Dendritic cell treated with granulocyte-macrophage colony-stimulating factor and Interleukin-4, amounts not matched to agents 40 ng/mL and 50 ng/mL, for 4 days (primary cell): ENCODE results near the gene OLFM1.

ENCODE experiments used
- H3K27ac Mint-ChIP-seq: one replicate; pipeline ENCODE4 v1.8.0; 2022; ENCODE audit warnings: mild to moderate bottlenecking, mixed read lengths
- H3K27me3 Mint-ChIP-seq: one replicate; pipeline ENCODE4 v1.8.0; 2022; ENCODE audit warnings: mild to moderate bottlenecking, mixed read lengths
- H3K36me3 Mint-ChIP-seq: one replicate; pipeline ENCODE4 v1.8.0; 2022; ENCODE audit warnings: low read depth, mixed read lengths
- H3K4me1 Mint-ChIP-seq: one replicate; pipeline ENCODE4 v1.8.0; 2022; ENCODE audit warnings: low read depth, mixed read lengths
- H3K4me3 Mint-ChIP-seq: one replicate; pipeline ENCODE4 v1.8.0; 2022; ENCODE audit warnings: mild to moderate bottlenecking, moderate library complexity, mixed read lengths
- H3K9me3 Mint-ChIP-seq: one replicate; pipeline ENCODE4 v1.8.0; 2022; ENCODE audit warnings: mixed read lengths
- intact Hi-C: fragments of 100-400 bp; cut with micrococcal nuclease; formaldehyde crosslinking; loops from one replicate; pipeline ENCODE4 v1.15.0; 2022

The OLFM1 gene

DNA sequence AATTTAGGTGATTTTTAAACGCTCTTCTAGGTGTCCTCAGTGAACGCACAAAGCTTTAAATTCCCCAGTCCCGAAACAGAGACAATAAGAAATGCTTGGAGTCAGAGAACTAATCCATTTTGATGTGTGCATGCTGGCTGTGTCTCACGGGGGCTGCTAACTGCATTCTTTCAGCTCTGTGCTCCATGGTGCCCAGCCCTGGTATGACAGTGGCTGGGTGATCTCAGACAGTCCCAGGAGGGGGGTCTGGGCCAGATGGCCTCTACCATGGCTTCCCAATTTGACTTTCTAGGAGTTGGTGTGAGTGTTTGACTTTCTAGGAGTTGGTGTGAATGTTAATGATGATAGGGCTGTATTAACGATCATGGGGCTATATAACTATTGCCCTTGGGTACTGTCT lies 12.1 kb downstream of the OLFM1 start:
- H3K9me3 Mint-ChIP-seq: no peaks in the 10 kb centered on the region
- no peaks in the 10 kb centered on the region for H3K4me1 Mint-ChIP-seq
- no peak overlapping the region for H3K4me3 Mint-ChIP-seq
- peaks cover 35% of the 10 kb centered on the region for H3K27me3 Mint-ChIP-seq
- intact Hi-C loops: no loop called here
- no peak overlapping the region for H3K27ac Mint-ChIP-seq
- H3K36me3 Mint-ChIP-seq: no peaks in the 10 kb centered on the region

- intact Hi-C loops: no loop called here
Observed at GRCh38 chr9:135100241-135100681, 12.8 kb downstream of the OLFM1 start.

DNA sequence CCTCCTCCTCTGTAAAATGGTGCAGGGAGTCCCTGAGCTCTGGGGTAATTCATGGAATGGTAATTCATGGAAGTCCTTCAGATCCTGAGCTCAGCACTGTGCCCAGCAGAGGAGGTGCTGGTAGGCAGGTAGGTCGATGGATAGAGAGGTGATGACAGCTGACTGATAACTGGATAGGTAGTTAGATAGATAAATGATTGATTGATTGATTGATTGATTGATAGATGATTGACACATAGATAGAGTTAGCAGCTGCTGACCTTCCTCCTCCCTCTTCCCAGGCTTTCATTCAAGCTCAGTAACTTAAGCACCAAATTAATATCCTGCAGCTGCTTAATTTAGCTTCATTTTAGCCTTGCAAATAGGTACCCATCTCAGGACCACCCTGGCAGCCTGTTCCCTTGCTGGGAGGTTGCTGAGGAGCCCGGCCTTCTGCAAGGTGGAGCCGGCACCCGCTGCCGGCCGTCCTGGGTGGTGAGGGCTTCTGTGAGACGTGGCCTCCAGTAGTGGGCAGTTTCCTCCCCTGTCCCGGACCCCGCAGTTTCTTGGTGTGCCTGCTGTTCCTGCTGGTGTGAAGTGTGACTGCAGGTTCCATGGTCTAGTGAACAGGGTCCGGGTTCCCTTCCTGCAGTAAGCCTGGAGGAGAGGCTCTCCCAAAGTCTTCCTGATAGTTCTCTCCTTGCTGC lies 13.4 kb downstream of the OLFM1 start:
- Mint-ChIP-seq H3K27ac (no peak overlapping the region), H3K9me3 (no peaks in the 10 kb centered on the region), H3K4me1 (no peaks in the 10 kb centered on the region), H3K4me3 (no peak overlapping the region), H3K36me3 (no peaks in the 10 kb centered on the region), H3K27me3 (peaks cover 34% of the 10 kb centered on the region)
- intact Hi-C loops: no loop called here

More at GRCh38 chr9:135100241-135100681, 12.8 kb downstream of the OLFM1 start:
- Mint-ChIP-seq H3K27ac (no peak overlapping the region), H3K9me3 (no peaks in the 10 kb centered on the region), H3K4me3 (no peak overlapping the region), H3K4me1 (no peaks in the 10 kb centered on the region), H3K36me3 (no peaks in the 10 kb centered on the region), H3K27me3 (peaks cover 35% of the 10 kb centered on the region)

GRCh38 chr9:135101486-135101885 lies 14.0 kb downstream of the OLFM1 start:
- no peak overlapping the region for H3K4me3 Mint-ChIP-seq
- H3K36me3 Mint-ChIP-seq: no peaks in the 10 kb centered on the region
- H3K27me3 Mint-ChIP-seq: peaks cover 38% of the 10 kb centered on the region
- no peaks in the 10 kb centered on the region for H3K9me3 Mint-ChIP-seq
- intact Hi-C loops: no loop called here
- no peaks in the 10 kb centered on the region for H3K4me1 Mint-ChIP-seq
- H3K27ac Mint-ChIP-seq: no peak overlapping the region

DNA sequence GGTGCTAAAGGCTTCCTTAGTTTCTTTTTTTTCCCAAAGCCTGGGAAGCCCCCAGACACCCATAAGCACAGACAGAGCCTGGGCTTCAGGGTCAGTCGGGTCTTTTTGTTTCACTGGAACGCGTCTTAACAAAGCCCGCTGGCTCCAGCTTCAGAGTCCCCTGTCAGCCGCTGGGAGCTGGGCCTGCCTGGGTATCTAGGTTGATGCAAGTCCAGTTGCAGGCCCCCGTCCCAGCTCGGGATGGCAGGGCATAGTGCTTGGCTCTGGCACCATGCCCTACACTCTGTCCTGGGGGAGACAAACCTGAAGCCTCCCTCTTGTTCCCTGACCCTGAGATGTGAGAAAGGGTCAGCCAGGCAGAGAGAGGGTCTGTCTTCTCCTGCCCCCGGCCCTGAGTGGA lies 14.5 kb downstream of the OLFM1 start:
- Mint-ChIP-seq H3K27me3 (peaks cover 42% of the 10 kb centered on the region), H3K27ac (no peak overlapping the region), H3K9me3 (no peaks in the 10 kb centered on the region), H3K36me3 (no peaks in the 10 kb centered on the region), H3K4me3 (no peak overlapping the region), H3K4me1 (no peaks in the 10 kb centered on the region)
- intact Hi-C loops: no loop called here

DNA sequence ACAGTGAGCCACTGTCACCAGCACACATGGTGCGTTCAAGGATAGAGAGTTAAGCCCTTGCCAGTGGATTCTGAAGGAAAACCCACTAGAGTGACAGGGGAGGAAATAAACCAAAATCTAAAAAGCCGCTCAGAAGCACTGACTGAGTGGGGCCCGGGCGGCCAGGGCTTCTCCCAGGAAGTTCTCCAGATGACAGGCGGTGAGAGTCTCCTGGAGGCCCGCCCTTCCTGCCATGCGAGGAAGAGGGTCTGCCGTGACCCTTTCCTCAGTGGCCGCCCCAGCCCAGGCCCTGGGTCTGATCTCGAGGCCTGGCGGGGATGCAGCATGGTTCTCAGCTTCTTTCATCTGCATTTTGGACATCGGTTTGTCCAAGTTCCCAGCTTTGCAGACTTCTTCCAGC lies 14.9 kb downstream of the OLFM1 start:
- no peaks in the 10 kb centered on the region for H3K4me1 Mint-ChIP-seq
- intact Hi-C loops: no loop called here
- no peaks in the 10 kb centered on the region for H3K36me3 Mint-ChIP-seq
- no peaks in the 10 kb centered on the region for H3K9me3 Mint-ChIP-seq
- no peak overlapping the region for H3K27ac Mint-ChIP-seq
- H3K4me3 Mint-ChIP-seq: no peak overlapping the region
- peaks cover 45% of the 10 kb centered on the region for H3K27me3 Mint-ChIP-seq

- Mint-ChIP-seq H3K4me1 (no peaks in the 10 kb centered on the region), H3K27me3 (peaks cover 52% of the 10 kb centered on the region), H3K27ac (no peak overlapping the region), H3K9me3 (no peaks in the 10 kb centered on the region), H3K36me3 (no peaks in the 10 kb centered on the region), H3K4me3 (no peak overlapping the region)
- intact Hi-C loops: no loop called here
Observed at GRCh38 chr9:135103001-135103446, 15.6 kb downstream of the OLFM1 start.

DNA sequence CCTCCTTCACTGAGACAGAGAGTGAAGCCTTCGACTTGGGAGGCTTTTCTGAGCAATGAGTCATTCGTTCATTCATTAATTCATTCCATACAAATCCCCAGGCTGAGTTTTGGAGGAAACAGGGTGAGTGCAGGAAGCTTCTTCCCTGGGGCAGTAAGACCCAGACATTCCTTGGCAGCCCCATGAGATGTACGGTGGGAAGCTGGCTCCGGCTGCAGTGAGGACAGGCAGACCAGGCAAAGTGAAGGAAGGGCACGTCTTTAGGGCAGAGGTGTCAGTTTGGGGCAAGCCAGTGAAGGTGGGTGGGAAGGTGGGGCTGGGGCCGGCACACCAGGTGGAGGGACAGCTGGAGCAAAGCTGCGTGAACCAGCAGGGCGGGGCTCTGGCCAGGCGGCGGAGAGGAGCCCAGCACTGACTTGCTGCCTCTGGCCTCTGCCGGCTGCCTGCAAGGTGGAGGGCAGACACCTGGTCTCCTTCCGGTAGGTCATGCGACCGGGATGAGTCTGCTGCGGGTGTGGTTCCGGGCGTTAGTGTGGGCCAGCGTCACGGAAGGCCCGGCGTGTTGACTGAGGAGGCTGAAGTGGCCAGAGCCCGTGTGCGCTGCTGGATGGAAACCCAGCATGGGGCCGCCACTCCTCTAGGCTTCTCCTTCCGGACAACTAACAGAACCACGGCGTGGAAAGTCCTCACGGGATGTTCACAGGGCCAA lies 16.6 kb downstream of the OLFM1 start:
- intact Hi-C loops: no loop called here
- H3K4me3 Mint-ChIP-seq: no peak overlapping the region
- H3K4me1 Mint-ChIP-seq: no peaks in the 10 kb centered on the region
- no peaks in the 10 kb centered on the region for H3K9me3 Mint-ChIP-seq
- H3K27ac Mint-ChIP-seq: no peak overlapping the region
- no peaks in the 10 kb centered on the region for H3K36me3 Mint-ChIP-seq
- peaks cover 58% of the 10 kb centered on the region for H3K27me3 Mint-ChIP-seq

DNA sequence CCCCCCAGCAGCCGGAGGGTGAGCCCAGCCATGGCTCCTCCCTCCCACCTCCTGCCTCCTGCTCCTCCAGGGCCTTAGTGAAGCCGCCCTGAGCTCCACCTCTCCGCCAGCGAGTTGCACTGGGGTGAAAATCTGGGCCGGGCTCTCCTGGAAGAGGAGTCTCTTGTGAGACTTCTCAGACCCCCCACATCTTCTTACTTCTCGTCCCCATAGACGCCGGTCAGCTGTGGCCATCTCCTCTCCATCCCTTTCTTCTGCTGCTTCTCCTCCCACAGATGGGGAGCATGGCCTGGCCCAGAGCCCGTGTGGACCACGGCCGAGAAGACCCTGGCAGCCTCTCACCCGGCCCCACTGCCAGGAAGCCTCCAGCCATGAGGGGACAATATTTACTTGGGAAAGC lies 17.3 kb downstream of the OLFM1 start:
- H3K4me1 Mint-ChIP-seq: no peaks in the 10 kb centered on the region
- H3K9me3 Mint-ChIP-seq: no peaks in the 10 kb centered on the region
- intact Hi-C loops: no loop called here
- H3K4me3 Mint-ChIP-seq: no peak overlapping the region
- no peaks in the 10 kb centered on the region for H3K36me3 Mint-ChIP-seq
- H3K27ac Mint-ChIP-seq: no peak overlapping the region
- peaks cover 60% of the 10 kb centered on the region for H3K27me3 Mint-ChIP-seq

GRCh38 chr9:135105211-135105745 lies 17.8 kb downstream of the OLFM1 start:
- Mint-ChIP-seq H3K27ac (no peak overlapping the region), H3K4me1 (no peaks in the 10 kb centered on the region), H3K9me3 (no peaks in the 10 kb centered on the region), H3K27me3 (peaks cover 65% of the 10 kb centered on the region), H3K36me3 (no peaks in the 10 kb centered on the region), H3K4me3 (no peak overlapping the region)
- intact Hi-C loops: no loop called here

DNA sequence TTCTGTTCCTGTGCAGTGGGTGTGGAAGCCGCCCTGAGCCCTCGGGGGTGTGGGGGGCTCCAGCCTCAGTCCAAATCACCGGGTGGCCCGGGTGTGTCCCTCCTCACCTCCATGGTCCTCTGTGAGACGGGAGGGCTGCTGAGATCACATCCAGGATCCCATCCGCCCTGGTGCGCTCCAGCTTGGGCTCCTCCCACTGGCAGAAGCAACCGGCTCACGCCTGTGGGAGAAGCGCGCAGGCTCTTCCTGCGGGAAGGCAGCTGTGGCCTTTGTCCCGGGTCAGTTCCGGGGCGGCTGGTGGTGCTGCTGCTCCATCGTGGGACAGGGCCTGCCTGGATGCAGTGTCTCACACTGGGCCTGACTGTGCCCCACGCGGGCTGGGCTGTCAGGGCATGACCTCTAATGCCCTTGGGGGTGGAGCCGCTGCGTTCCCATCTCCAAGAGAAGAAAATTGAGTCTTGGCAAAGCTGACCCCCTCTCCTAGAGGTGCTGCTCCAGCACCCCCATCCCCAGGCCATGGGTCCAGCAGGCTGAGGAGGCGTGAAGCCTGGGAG lies 18.5 kb downstream of the OLFM1 start:
- Mint-ChIP-seq H3K27ac (no peak overlapping the region), H3K9me3 (no peaks in the 10 kb centered on the region)
- intact Hi-C loops: no loop called here

GRCh38 chr9:135106551-135107270 lies 19.2 kb downstream of the OLFM1 start:
- Mint-ChIP-seq H3K36me3 (no peaks in the 10 kb centered on the region), H3K4me3 (no peak overlapping the region), H3K27me3 (peaks cover 63% of the 10 kb centered on the region), H3K9me3 (no peaks in the 10 kb centered on the region), H3K4me1 (no peaks in the 10 kb centered on the region), H3K27ac (no peak overlapping the region)
- intact Hi-C loops: no loop called here

More for the DNA sequence above, 18.5 kb downstream of the OLFM1 start:
- Mint-ChIP-seq H3K4me1 (no peaks in the 10 kb centered on the region), H3K4me3 (no peak overlapping the region), H3K36me3 (no peaks in the 10 kb centered on the region), H3K27me3 (peaks cover 65% of the 10 kb centered on the region)

DNA sequence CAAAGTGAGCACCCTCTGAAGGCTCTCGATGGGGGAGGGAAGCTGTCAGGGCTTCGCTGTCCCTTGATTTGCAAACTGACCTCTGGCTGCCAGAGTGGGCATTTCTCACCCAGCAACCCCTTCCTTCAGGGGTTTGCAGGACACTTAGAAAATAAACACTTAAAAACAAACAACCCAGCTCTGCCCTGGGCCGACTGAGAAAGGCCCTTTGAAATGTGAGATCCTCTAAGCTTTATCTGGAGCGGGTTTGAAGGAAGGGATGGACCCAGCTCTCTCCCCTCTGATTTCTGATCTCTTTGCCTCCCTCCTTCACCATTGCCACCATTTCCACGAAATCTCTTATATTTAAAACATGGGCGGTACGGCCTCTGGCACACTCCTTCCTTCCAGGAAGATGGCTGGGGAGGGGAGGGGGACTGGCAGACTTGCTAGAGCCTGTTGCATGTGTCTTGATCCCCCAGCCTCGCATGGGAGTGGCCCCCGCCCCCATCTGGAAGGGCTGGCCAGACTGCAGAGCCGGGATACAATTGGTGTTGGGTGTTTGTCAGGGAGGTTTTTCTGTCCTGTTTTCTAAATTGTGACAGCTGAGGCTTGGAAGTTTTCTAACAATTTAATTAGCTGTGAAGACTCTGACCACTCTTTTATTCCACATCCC lies 20.2 kb downstream of the OLFM1 start:
- H3K36me3 Mint-ChIP-seq: no peaks in the 10 kb centered on the region
- intact Hi-C loops: no loop called here
- peaks cover 59% of the 10 kb centered on the region for H3K27me3 Mint-ChIP-seq
- no peaks in the 10 kb centered on the region for H3K4me1 Mint-ChIP-seq
- H3K9me3 Mint-ChIP-seq: no peaks in the 10 kb centered on the region
- H3K27ac Mint-ChIP-seq: no peak overlapping the region
- no peak overlapping the region for H3K4me3 Mint-ChIP-seq
